ENCODE measurements around the gene MT1H. TPM values are rescaled to one million over a fixed set of nuclear protein-coding genes. Genes with fewer than 3 reads are reported as not detected.
A peak's percentile ranks its signal among the peaks of the same experiment; 100 is the strongest.

The MT1H gene
- total RNA-seq, 1 donor from 2014 or later: not detected

GRCh38 chr16:56679818-56680217 lies 10.2 kb downstream of the MT1H start:
- DNase-seq: no peak
- intact Hi-C loops (cut with micrococcal nuclease): no loop called here
- Mint-ChIP-seq H3K4me3 (no peak overlapping the region), H3K9me3 (no peaks in the 10 kb centered on the region), H3K27me3 (peaks cover 6% of the 10 kb centered on the region), H3K4me1 (peaks cover 30% of the 10 kb centered on the region), H3K36me3 (ENCODE audit: low read depth) (peaks cover 4% of the 10 kb centered on the region), H3K27ac (no peak overlapping the region)

- peak; percentile 97 for DNase-seq
- Mint-ChIP-seq H3K36me3 (ENCODE audit: low read depth) (peaks cover 7% of the 10 kb centered on the region), H3K9me3 (peaks cover 3% of the 10 kb centered on the region), H3K27me3 (no peaks in the 10 kb centered on the region), H3K4me1 (peaks cover 21% of the 10 kb centered on the region), H3K27ac (peak within 1 kb of the TSS; percentile 93), H3K4me3 (peak within 1 kb of the TSS; percentile 94)
- intact Hi-C loops (cut with micrococcal nuclease): loop anchor here (1.0 to 2.0 kb wide), 5 partner anchors 20 to 105 kb away; partner anchors contain the start of genes MT1F and MT2A
These were observed 12.5 kb downstream of the MT1H start, which contains the start of gene MT1X for GRCh38 chr16:56681939-56682702. TSS of gene MT1X (plus strand) at chr16:56682470. CDS start at chr16:56682541, 71 bp downstream.

DNA sequence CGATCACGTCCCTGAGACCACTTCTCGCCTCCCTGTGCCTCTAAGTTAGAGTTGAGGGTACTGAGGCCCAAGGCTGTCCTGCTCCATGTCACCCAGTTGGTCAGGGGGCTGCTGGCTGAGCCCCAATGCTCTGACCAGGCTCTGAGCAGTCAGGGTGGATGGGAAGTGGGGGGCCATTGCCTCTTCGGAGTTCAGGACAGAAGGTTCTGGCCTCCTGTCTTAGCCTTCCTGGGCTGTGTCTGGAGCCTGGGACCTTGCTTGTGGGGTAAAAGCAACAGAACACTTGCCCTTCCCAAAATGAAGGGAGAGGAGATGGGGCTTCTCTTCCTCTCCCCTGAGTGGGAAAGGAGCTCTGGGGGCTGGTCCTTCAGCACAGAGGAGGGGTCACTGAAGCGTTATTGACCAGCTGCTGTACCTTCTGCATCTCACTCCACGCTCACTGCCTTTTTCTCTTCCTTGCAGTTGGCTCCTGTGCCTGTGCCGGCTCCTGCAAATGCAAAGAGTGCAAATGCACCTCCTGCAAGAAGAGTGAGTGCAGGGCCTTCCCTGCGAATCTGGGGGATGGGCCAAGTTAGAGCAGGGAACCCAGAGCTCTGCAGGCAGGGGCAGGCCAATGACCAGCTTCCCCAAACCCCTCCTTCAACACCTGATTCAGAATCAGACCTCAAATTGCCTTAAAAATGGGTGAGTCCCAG lies 13.2 kb downstream of the MT1H start:
- Mint-ChIP-seq H3K9me3 (peaks cover 3% of the 10 kb centered on the region), H3K4me3 (peak overlapping the region; percentile 94), H3K27ac (peak overlapping the region; percentile 93), H3K4me1 (peaks cover 21% of the 10 kb centered on the region), H3K36me3 (ENCODE audit: low read depth) (peaks cover 7% of the 10 kb centered on the region), H3K27me3 (no peaks in the 10 kb centered on the region)
- intact Hi-C loops (cut with micrococcal nuclease): loop anchor here (1.0 to 2.0 kb wide), 5 partner anchors 19 to 106 kb away; partner anchors contain the start of genes MT1F and MT2A
- DNase-seq: no peak

DNA sequence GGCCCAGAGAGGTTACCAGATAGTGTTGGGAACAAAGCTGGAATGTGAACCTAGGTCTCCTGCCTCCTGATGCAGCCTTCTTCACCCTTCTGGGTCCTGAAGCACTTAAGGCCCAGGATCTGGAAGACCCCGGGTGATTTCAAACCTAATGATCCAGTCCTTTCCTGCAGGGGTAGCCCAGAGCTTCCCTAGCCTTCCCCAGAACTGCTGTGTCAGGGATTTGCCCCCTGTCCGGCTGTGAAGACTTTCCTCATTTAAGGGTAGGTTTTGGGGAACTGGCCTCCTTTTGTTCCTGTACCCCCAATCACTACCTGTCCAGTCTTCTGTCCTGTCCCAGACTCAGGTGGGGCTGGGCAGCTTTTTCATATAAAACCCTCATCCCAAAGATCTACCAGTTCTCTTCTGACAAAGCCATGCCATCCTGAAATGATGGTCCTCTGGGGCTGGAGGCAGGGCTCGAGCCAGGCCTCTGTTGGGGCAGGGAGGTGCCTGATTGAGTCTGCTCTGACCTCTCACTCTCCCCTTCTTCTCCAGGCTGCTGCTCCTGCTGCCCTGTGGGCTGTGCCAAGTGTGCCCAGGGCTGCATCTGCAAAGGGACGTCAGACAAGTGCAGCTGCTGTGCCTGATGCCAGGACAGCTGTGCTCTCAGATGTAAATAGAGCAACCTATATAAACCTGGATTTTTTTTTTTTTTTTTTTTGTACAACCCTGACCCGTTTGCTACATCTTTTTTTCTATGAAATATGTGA lies 14.0 kb downstream of the MT1H start:
- Mint-ChIP-seq H3K4me3 (peak overlapping the region; percentile 94), H3K27me3 (no peaks in the 10 kb centered on the region), H3K4me1 (peaks cover 21% of the 10 kb centered on the region), H3K27ac (peak overlapping the region; percentile 41), H3K36me3 (ENCODE audit: low read depth) (peaks cover 7% of the 10 kb centered on the region), H3K9me3 (peaks cover 3% of the 10 kb centered on the region)
- intact Hi-C loops (cut with micrococcal nuclease): loop anchor here (2.0 kb wide), 2 partner anchors 27 to 41 kb away; partner anchors contain the start of gene MT1F
- no peak for DNase-seq

DNA sequence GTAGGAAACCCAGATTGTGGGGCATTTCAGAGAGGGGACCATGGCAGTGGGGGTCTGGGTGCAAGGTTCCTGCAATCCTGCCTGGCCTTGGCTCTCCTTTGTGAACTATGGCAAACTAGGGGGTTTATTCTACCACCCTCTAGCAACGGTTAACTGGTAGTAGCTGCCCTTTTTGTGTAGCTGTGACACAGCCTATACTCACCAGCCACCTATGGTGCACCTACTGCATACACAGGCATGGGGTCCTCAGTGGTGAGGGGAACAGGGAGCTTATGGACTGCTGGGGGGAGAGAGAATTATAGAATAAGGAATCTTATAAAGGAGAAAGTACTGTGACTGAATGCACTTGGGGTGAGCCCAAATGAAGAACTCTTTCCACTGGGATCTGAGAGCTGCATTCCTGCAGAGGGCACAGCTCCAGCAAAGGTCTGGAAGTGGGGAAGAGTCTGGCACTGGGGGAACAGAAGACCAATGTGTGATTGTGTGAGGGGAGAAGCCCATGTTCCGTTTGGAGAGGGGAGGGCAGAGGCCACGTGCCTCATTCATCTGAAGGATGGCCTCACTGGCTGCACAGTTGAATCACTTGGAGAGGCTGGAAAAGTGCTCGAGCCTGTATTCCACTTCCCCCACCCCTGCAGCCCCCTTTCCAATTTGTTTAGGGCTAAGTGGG lies 14.8 kb downstream of the MT1H start:
- Mint-ChIP-seq H3K4me1 (peaks cover 21% of the 10 kb centered on the region), H3K27ac (no peak overlapping the region), H3K9me3 (peaks cover 3% of the 10 kb centered on the region), H3K4me3 (peak overlapping the region; percentile 94), H3K27me3 (no peaks in the 10 kb centered on the region), H3K36me3 (ENCODE audit: low read depth) (peaks cover 7% of the 10 kb centered on the region)
- no peak for DNase-seq
- intact Hi-C loops (cut with micrococcal nuclease): no loop called here

DNA sequence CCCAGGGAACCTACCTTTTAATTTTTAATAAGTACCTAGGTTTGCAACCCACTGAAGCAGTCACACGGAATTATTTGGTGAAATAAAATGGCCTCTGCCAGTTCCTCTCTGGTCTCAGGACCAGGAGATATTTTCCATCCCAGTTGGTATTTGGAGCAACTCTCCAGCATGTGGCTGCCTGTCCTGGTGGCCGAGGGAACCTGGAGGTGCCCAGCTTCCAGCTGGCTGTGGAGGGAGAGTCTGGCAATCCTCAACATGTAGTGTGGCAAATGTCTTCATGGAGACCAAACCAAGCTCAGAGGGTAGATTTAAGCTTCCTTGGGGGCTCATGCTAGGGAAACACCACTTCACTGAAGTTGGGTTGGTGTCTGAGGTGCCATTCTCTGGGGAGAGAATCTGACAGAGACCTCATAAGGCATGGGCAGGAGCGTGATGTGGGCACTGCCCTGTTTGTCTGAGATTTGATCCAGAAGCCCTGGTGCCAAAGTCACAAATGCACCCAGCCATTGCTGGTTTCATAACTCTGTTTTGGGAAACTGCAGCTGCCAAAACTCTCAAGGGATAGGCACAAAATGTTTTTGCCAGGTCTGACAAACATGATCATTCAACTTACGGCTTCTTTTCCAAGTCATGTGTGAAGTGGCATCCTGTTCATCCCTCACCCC lies 15.4 kb downstream of the MT1H start:
- Mint-ChIP-seq H3K9me3 (peaks cover 3% of the 10 kb centered on the region), H3K36me3 (ENCODE audit: low read depth) (peaks cover 7% of the 10 kb centered on the region), H3K4me1 (peaks cover 21% of the 10 kb centered on the region), H3K4me3 (no peak overlapping the region), H3K27ac (no peak overlapping the region), H3K27me3 (no peaks in the 10 kb centered on the region)
- DNase-seq: no peak
- intact Hi-C loops (cut with micrococcal nuclease): no loop called here

DNA sequence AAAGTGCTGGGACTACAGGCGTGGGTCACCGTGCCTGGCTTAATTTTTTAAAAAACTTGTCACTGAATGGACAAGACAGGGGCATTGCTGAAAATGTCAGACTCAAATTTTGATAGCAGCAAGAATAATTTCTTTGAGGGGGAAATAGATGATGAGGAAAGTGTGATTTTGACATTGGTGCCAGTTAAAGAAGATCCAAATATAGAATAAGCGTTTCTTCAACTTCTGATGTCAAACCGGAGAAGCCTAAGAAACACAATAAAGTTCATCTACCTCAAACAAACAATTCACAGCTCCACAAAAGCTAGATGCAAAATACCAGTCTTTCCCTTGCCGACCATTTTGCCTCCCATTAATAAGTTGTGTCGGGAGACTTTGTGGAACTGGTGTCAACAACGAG lies 17.1 kb downstream of the MT1H start:
- DNase-seq: no peak
- Mint-ChIP-seq H3K27me3 (no peaks in the 10 kb centered on the region), H3K4me3 (no peak overlapping the region), H3K9me3 (peaks cover 3% of the 10 kb centered on the region), H3K36me3 (ENCODE audit: low read depth) (peaks cover 7% of the 10 kb centered on the region), H3K4me1 (peaks cover 16% of the 10 kb centered on the region), H3K27ac (no peak overlapping the region)
- intact Hi-C loops (cut with micrococcal nuclease): no loop called here

GRCh38 chr16:56688762-56689161 lies 19.1 kb downstream of the MT1H start:
- no peak for DNase-seq
- Mint-ChIP-seq H3K4me1 (peaks cover 4% of the 10 kb centered on the region), H3K9me3 (peaks cover 3% of the 10 kb centered on the region), H3K27ac (no peak overlapping the region), H3K4me3 (no peak overlapping the region), H3K27me3 (no peaks in the 10 kb centered on the region), H3K36me3 (ENCODE audit: low read depth) (peaks cover 6% of the 10 kb centered on the region)
- intact Hi-C loops (cut with micrococcal nuclease): no loop called here

DNA sequence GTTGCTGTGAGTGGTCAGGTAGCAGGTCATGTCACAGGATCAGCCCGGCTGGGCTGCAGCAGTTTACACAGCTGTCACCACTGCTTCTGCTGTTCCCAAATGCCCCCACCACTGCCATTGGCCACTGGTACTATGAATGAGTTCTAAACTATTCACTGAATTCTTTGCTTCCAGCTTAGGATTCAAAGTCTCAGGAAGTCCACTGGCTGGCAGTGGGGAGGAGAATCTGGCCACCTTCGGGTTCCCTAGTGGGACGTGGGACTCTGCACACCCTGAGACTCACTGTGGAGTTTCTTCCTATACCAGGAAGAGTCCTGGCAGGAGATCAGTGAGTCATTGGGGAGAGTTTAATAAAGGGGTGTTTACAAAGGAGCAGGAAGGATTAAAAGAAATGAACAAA lies 19.6 kb downstream of the MT1H start:
- H3K27me3 Mint-ChIP-seq: no peaks in the 10 kb centered on the region
- H3K9me3 Mint-ChIP-seq: peaks cover 3% of the 10 kb centered on the region
- H3K27ac Mint-ChIP-seq: no peak overlapping the region

DNA sequence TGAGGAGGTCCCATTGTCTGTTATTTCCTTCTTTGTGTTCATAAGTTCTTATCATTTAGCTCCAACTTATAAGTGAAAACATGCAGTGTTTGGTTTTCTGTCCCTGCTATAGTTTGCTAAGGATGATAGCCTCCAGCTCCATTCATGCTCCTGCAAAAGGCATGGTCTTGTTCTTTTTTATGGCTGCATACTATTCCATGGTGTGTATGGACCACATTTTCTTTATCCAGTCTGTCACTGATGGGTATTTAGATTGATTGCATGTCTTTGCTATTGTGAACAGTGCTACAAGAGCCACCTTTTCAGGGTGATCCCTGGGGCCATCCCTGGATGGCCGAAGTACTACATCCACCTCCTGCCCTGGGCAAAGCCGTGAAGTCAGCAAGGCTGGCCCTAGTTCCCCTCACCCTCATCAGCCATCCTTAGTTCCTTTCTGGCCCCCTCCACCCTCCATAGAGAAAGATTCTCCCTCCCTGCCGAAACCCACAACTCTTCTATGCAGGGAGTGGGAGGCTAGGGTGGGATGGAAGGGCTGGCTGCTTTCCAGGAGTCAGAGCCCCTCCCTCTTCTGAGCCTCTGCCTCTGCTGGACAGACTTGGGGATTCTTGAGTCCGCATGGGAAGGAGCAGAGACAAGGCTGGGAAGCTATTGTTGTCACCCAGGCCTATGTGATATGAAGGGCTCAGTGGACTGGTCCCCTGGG lies 21.0 kb downstream of the MT1H start:
- Mint-ChIP-seq H3K4me1 (no peaks in the 10 kb centered on the region), H3K27me3 (no peaks in the 10 kb centered on the region), H3K27ac (no peak overlapping the region), H3K36me3 (ENCODE audit: low read depth) (peaks cover 3% of the 10 kb centered on the region), H3K4me3 (no peak overlapping the region), H3K9me3 (peaks cover 3% of the 10 kb centered on the region)
- DNase-seq: no peak
- intact Hi-C loops (cut with micrococcal nuclease): no loop called here

More for the DNA sequence above, 19.6 kb downstream of the MT1H start:
- Mint-ChIP-seq H3K4me1 (peaks cover 1% of the 10 kb centered on the region), H3K4me3 (no peak overlapping the region), H3K36me3 (ENCODE audit: low read depth) (peaks cover 3% of the 10 kb centered on the region)
- DNase-seq: no peak
- intact Hi-C loops (cut with micrococcal nuclease): no loop called here

- H3K4me3 Mint-ChIP-seq: no peak overlapping the region
- H3K36me3 Mint-ChIP-seq (ENCODE audit: low read depth): no peaks in the 10 kb centered on the region
- intact Hi-C loops (cut with micrococcal nuclease): no loop called here
- H3K27ac Mint-ChIP-seq: no peak overlapping the region
- H3K4me1 Mint-ChIP-seq: no peaks in the 10 kb centered on the region
- no peak for DNase-seq
- H3K27me3 Mint-ChIP-seq: no peaks in the 10 kb centered on the region
- H3K9me3 Mint-ChIP-seq: no peaks in the 10 kb centered on the region
These were observed 22.3 kb downstream of the MT1H start for GRCh38 chr16:56691885-56692284.

- H3K4me3 Mint-ChIP-seq: no peak overlapping the region
- no peaks in the 10 kb centered on the region for H3K36me3 Mint-ChIP-seq (ENCODE audit: low read depth)
- intact Hi-C loops (cut with micrococcal nuclease): no loop called here
- H3K27ac Mint-ChIP-seq: no peak overlapping the region
- peaks cover 5% of the 10 kb centered on the region for H3K27me3 Mint-ChIP-seq
- no peak for DNase-seq
- no peaks in the 10 kb centered on the region for H3K9me3 Mint-ChIP-seq
- H3K4me1 Mint-ChIP-seq: no peaks in the 10 kb centered on the region
These were observed 25.6 kb downstream of the MT1H start for GRCh38 chr16:56695246-56695645.

Measured in activated CD4-positive, alpha-beta T cell treated with anti-CD3 and anti-CD28 coated beads, Interleukin-2, amount 10 ng/mL, durations not matched to agents 24 days and 14 days (primary cell).